ENCODE measurements around the gene DHRS11.

The DHRS11 gene

DNA sequence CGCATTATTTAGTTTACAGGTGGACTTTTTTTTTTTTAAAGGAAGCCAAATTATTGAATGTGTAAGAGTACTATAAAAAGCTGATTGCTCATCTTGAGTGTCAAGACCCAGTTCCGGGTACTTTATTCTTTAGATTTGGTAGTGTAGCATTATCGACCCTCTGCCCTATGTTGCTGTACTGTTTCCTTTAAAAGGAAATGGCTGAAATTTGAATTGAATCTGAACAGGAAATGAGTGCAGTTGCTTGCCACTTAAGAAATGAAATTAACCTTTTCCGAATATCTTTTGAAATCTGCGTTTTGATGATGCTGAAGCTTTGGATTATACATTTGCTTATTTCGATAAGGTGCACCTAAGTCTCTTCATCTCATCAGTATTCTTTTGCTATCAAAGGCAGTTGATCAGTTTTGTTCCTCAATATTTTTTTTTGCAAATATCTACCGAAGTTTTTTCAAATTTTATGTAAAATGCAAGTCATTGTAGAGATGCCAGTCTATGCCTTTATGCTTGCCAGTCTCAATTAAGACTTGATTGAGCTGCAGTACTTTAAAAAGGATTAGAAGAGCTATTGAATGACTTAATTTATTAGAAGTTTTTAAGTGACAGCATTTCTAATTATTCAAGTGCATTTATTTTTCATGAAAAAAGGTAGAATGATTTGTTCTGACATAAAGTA, 45.1 kb upstream of the DHRS11 start:
- TF ChIP-seq, protein P1, sequence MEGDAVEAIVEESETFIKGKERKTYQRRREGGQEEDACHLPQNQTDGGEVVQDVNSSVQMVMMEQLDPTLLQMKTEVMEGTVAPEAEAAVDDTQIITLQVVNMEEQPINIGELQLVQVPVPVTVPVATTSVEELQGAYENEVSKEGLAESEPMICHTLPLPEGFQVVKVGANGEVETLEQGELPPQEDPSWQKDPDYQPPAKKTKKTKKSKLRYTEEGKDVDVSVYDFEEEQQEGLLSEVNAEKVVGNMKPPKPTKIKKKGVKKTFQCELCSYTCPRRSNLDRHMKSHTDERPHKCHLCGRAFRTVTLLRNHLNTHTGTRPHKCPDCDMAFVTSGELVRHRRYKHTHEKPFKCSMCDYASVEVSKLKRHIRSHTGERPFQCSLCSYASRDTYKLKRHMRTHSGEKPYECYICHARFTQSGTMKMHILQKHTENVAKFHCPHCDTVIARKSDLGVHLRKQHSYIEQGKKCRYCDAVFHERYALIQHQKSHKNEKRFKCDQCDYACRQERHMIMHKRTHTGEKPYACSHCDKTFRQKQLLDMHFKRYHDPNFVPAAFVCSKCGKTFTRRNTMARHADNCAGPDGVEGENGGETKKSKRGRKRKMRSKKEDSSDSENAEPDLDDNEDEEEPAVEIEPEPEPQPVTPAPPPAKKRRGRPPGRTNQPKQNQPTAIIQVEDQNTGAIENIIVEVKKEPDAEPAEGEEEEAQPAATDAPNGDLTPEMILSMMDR (IDR thresholded peaks at IDR 0.05; ENCODE audit: low read depth, low read length): no peak
- peak overlapping the region; percentile 83 for H3K4me3 ChIP-seq (ENCODE audit: low read depth, low read length)

DNA sequence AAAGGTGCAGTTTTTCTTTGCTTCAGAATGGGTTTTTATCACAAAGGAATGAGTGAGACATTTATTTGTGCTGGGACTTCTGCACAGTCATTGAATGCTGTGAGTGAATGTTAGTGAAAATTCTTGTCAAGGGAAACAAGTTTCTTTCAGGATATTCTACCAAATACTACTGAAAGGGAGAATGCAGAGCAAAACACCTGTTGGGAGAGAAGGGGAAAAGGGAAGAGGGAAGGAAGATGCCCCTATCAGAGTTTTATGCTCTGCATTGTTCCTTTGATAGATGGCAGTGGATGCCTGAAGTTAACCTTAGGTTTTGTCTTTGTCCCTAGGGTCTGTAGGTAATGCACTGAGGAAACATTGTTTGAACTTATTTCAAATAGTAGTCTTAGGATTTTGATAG, 43.9 kb upstream of the DHRS11 start:
- peak overlapping the region; percentile 83 for H3K4me3 ChIP-seq (ENCODE audit: low read depth, low read length)
- TF ChIP-seq, protein P1 (IDR thresholded peaks at IDR 0.05; ENCODE audit: low read depth, low read length): no peak

DNA sequence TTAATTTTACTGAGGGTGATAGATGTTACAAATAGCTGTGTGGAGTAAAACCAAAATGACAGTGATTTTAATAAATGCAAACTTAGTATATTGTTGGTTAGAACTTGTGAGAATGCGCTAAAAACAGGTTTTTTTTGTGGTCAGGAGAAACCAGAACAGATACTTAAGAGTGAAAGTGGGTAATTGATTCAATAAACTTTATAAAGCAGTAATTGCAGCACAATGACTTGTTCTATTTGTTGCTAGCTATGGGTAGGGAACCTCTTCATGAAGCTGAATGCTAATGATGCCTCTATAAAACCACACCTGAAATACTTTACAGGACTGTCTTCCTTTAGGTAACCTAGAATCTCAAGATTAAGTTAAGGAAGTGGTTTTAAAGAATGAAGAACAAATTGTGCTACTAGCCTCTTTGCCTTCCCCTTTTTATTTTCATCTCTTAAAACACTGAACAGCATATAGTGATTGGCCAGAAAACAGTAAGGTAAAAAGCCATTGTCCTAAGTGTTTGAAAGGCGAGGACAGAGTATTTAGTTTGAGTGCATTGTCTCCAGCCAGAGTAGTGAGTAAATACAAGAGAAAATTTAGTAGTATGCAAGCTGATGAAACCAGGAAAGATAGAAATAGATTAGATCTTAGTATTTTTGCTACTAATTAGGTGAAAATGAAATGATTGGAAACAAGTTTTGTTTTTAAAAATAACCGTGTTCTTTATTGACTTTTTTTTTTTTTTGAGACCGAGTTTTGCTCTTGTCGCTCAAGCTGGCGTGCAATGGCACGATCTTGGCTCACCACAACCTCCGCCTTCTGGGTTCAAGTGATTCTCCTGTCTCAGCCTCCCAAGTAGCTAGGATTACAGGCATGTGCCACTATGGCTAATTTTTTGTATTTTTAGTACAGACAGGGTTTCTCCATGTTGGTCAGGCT, 40.9 kb upstream of the DHRS11 start:
- TF ChIP-seq, protein P1 (IDR thresholded peaks at IDR 0.05; ENCODE audit: low read depth, low read length): no peak
- H3K4me3 ChIP-seq (ENCODE audit: low read depth, low read length): no peak overlapping the region

DNA sequence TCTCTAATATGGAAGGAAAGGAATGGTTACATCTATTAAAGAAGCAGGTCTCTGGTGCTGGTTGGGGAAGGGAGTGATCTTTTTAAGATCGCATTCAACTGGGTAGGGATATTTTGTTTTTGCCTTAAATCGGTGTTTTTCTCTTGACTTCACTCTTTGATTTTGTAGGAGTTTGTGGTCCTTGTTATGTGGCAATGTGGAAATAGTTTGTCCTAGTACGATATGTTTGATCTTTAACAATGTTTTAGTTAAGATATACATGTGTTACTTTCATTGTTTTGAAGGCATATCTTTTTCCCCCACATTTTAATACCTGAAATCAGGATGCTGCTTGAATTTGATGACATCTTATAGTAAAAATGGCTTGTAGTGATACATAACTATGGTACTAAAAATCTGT, 38.2 kb upstream of the DHRS11 start:
- no peak overlapping the region for H3K4me3 ChIP-seq (ENCODE audit: low read depth, low read length)
- TF ChIP-seq, protein P1 (IDR thresholded peaks at IDR 0.05; ENCODE audit: low read depth, low read length): no peak

DNA sequence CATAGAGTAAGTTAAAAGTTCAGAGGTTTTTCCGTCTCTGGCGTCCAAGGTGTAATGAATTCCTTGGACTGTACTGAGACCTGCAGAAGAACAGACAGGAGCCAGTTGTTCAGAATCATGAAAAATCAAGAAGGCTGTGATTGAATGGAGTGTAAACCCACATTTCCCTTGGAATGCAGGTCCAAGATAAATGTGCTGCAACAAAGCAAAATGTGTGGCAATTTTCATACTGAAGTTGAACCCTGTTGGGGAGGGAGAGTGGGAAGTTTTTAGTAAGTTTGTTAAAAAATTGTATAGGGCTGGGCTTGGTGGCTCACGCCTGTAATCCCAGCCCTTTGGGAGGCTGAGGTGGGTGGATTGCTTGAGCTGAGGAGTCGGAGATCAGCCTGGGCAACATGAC, 25.6 kb upstream of the DHRS11 start:
- TF ChIP-seq, protein P1 (IDR thresholded peaks at IDR 0.05; ENCODE audit: low read depth, low read length): no peak
- no peak overlapping the region for H3K4me3 ChIP-seq (ENCODE audit: low read depth, low read length)

DNA sequence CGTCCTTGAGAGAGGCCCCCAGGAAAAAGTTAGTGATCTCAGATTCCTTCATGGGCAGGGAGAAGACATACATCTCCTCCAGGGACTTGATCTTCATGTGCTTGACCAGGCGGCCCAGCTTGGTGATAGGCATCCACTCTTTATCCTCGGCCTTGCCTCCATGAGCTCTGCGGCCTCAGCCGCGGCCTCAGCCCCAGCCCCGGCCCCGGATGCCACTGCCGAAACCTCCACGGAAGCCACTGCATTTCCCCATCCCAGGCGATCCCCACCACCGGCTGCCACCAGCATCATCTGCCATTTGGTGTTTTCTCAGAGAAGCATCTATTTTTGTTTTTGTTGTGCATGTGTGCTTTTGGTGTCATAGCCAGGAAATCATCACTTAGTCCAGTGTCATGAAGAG, 16.7 kb upstream of the DHRS11 start:
- TF ChIP-seq, protein P1 (IDR thresholded peaks at IDR 0.05; ENCODE audit: low read depth, low read length): no peak
- no peak overlapping the region for H3K4me3 ChIP-seq (ENCODE audit: low read depth, low read length)

DNA sequence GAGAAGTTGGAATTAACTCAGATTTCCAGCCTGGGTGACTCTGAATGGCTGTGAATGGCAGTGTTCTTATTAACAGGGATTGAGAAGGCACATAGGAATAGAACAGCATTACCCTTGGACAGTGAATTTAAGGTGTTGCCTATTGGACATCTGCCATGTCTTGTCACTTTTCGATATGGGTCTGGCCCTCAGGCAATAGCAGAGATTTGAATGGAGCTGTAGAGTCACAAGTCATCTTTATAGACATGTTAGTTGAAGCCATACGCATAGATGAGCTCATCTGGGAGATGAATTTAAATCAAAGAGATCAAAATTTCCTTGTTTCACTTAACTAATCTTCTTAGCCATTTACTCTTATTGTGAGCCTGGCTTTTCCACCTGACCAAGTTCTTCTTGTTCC, 14.9 kb upstream of the DHRS11 start:
- TF ChIP-seq, protein P1 (IDR thresholded peaks at IDR 0.05; ENCODE audit: low read depth, low read length): no peak
- no peak overlapping the region for H3K4me3 ChIP-seq (ENCODE audit: low read depth, low read length)
